ENCODE measurements around the gene CYP51A1. TPM values are rescaled to one million over a fixed set of nuclear protein-coding genes. Genes with fewer than 3 reads are reported as not detected.
"Not testable (repeated sequence)": the region's sequence is repeated elsewhere in the genome, so short reads cannot be mapped to it uniquely, and the experiment has no call there.

CYP51A1 gene
- total RNA-seq (100 to 1,000 TPM in 1 of 7 donors, 10 to 100 TPM in 6; 36.5 to 219 (median 56.4) TPM), polyA plus RNA-seq (10 to 100 TPM; 23.7 to 99.6 TPM)
- long read RNA-seq, donor 1, transcript CYP51A1-201 (10 exons, 3,210 nt) = major isoform, 80 of 102 reads
- long read RNA-seq, donor 1, transcript CYP51A1-203 (10 exons, 1,729 nt) = minor isoform, 6 of 102 reads
- long read RNA-seq, donor 1, partial matches to known transcripts = 13 of 102 reads
- long read RNA-seq, donor 1, other reads (novel, unspliced or antisense) = 2 of 102 reads
- long read RNA-seq, donor 2, transcript CYP51A1-201 (10 exons, 3,210 nt) = major isoform, 31 of 172 reads
- long read RNA-seq, donor 2, partial matches to known transcripts = 139 of 172 reads
- long read RNA-seq, donor 2, other reads (novel, unspliced or antisense) = 0 of 172 reads
- long read RNA-seq, donor 3, transcript CYP51A1-201 (10 exons, 3,210 nt) = major isoform, 165 of 172 reads
- long read RNA-seq, donor 3, partial matches to known transcripts = 2 of 172 reads
- long read RNA-seq, donor 3, other reads (novel, unspliced or antisense) = 2 of 172 reads

DNA sequence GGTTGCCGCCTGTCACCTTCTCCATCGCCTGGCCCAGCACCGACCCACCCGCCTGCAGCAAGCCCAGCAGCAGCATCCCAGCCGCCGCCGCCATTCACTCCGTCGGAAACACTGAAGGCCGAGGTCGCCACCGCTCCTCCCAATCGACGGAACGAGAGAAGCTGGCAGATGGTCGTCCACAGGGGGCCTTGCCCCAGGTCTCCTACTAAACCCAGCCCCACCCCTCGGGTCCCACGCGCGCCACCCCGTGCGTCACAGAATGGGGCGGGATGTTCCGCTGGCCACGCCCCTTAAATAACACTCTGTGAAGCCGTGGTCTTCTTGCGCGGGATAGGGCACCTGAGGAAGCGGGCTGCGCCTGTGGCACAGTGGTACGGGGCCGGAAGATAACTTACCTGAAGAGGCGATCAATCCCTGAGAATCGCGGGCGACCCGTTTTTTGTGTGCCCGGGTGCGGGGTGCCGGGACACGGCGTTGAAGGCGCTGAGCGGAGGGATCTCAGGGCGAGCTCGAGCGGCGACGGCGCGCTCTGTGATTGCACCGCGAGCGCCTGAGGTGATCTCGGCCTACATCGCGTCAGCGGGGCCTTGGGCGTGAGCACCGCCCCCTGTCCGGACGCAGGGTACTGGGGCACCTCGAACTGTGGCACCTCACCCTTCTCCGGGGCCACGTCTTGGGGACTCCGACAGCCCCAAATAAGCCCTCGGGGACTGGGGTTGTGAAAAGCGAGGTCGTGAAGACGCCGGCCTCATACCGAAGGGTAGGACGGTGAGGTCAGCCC, at the start of gene CYP51A1:
Gene CYP51A1 (minus strand): TSS at position 207 of the 781 bp plus-strand sequence. CDS start 113 bp downstream, at position 94.
- H3K9me3 ChIP-seq = no peaks in the 10 kb centered on the region
- no peaks in the 10 kb centered on the region for H3K4me1 ChIP-seq (ENCODE audit: insufficient read depth)
- no peaks in the 10 kb centered on the region for H3K36me3 ChIP-seq
- DNase-seq = peak; percentile 95 to 98 (median 97)
- TF ChIP-seq, protein P1, sequence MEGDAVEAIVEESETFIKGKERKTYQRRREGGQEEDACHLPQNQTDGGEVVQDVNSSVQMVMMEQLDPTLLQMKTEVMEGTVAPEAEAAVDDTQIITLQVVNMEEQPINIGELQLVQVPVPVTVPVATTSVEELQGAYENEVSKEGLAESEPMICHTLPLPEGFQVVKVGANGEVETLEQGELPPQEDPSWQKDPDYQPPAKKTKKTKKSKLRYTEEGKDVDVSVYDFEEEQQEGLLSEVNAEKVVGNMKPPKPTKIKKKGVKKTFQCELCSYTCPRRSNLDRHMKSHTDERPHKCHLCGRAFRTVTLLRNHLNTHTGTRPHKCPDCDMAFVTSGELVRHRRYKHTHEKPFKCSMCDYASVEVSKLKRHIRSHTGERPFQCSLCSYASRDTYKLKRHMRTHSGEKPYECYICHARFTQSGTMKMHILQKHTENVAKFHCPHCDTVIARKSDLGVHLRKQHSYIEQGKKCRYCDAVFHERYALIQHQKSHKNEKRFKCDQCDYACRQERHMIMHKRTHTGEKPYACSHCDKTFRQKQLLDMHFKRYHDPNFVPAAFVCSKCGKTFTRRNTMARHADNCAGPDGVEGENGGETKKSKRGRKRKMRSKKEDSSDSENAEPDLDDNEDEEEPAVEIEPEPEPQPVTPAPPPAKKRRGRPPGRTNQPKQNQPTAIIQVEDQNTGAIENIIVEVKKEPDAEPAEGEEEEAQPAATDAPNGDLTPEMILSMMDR (IDR thresholded peaks at IDR 0.05) = peak in 2 of 3 donors; percentile 13 to 21
- TF ChIP-seq EP300 (IDR thresholded peaks at IDR 0.05) (peak; percentile 30), POLR2A (IDR thresholded peaks at IDR 0.05) (peak; percentile 90)
- H3K27me3 ChIP-seq = no peaks in the 10 kb centered on the region
- peak within 1 kb of the TSS; percentile 67 for H3K4me3 ChIP-seq
- WGBS, 3 donors = 0% methylated on average over 59 to 73 of the region's 73 CpGs
- peak within 1 kb of the TSS; percentile 93 to 99 for H3K27ac ChIP-seq
- intact Hi-C loops (cut with DNase I) = no loop called here

DNA sequence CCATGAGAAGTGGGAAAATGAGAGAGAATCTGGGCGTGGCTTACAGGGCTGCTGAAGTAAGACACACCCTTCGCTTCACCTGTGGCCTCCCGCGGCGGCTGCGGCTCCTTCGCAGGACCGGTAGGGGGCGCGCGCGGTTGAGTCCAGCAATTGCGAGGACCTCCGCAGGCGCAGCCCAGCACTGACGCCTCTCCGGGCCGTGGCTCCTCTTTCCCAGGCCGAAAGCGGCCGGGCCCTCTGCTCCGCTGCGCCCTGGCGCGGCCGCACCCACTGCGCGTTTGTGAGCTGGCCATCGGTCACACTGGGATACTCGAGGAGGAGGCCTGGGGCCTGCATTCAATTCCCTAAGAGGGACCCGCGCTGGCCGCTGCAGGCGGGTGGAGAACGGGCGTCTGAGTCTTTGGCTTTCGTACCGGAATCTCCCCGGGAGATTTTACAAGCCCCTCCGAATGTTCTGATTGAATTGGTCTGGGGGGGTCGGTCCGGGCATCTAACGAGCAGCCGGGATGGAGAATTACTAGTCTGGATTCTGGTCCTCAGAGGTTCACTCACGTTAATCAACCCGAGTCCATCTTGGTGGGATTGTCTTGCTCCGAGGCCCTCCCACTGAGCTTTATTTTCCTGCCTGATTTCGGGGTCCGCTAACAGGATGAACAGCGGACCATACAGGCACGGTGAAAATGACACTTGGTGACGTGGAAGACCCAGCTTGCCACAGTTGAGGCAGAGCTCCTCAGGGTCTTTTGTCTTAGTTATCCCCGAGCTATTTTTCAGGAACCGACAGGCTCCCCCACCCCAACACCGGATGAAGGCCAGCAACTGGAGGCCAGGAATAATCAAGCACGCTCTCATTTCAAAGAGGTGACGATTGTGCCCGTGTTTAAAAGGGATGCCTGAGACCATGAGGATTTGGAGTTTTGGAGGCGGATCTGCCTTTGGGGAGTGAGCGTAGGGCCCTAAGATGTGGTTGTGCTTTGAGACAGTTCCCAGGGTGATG, 44.9 kb upstream of the CYP51A1 start, which contains the start of gene LRRD1:
Gene LRRD1 (minus strand): TSS at position 215 of the 997 bp plus-strand sequence. CDS start 13,940 bp downstream, outside the sequence.
- intact Hi-C loops (cut with DNase I) = loop anchor here in 1 of 4 donors (5.0 kb wide), 1 partner anchor 268 kb away; the partner anchor contains the start of gene GATAD1
- H3K27me3 ChIP-seq = no peaks in the 10 kb centered on the region
- no peak for TF ChIP-seq POLR2A (IDR thresholded peaks at IDR 0.05)
- TF ChIP-seq, protein P1 (IDR thresholded peaks at IDR 0.05) = peak; percentile 88 to 93 (median 92)
- peak within 1 kb of the TSS; percentile 49 to 80 for H3K27ac ChIP-seq
- no peaks in the 10 kb centered on the region for H3K36me3 ChIP-seq
- H3K4me3 ChIP-seq = peak within 1 kb of the TSS; percentile 51
- 6 to 10% (median 8%) methylated on average over 50 to 60 of the region's 60 CpGs for WGBS, 3 donors
- no peaks in the 10 kb centered on the region for H3K4me1 ChIP-seq (ENCODE audit: insufficient read depth)
- peak; percentile 79 to 93 (median 85) for DNase-seq
- no peaks in the 10 kb centered on the region for H3K9me3 ChIP-seq

DNA sequence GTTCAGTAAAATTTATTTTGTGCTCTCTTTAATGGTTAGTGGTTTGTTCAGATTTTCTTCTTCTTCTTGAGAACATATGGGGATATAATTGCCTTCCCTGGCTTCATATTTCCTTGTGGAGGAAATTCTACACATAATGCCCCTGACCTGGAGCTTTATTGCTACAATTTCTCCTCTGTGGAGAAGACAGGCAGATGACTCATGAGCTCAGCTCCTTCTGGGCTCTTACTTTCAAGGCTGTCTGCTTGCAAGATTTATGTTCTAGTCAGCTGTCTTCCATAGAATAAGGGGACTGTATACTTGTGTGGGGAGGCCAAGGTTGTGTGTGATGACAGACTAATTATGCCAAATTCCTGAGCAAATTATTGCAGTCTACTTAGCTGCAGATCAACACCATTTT, 43.1 kb upstream of the CYP51A1 start:
- Histone ChIP-seq H3K9me3 (no peaks in the 10 kb centered on the region), H3K27me3 (no peaks in the 10 kb centered on the region), H3K36me3 (no peaks in the 10 kb centered on the region), H3K4me1 (ENCODE audit: insufficient read depth) (no peaks in the 10 kb centered on the region), H3K4me3 (no peak overlapping the region), H3K27ac (no peak overlapping the region)
- TF ChIP-seq EP300 (IDR thresholded peaks at IDR 0.05) (no peak), POLR2A (IDR thresholded peaks at IDR 0.05) (no peak)
- TF ChIP-seq, protein P1 (IDR thresholded peaks at IDR 0.05) = no peak
- no peak for DNase-seq
- intact Hi-C loops (cut with DNase I) = loop anchor here in 1 of 4 donors (5.0 kb wide), 1 partner anchor 270 kb away; the partner anchor contains the start of gene GATAD1

DNA sequence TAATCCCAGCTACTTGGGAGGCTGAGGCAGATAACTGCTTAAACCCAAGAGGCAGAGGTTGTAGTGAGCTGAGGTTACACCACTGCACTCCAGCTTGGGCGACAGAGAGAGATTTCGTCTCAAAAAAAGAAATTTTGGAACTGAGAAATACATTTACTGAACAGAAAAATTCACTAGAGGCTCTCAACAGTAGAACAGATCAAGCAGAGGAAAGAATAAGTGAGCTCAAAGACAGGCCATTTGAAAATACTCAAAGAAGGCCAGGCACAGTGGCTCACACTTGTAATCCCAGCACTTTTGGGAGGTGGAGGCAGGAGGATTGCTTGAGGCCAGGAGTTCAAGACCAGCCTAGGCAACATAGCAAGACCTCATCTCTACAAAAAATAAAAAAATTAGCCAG, 35.3 kb upstream of the CYP51A1 start:
- 85 to 90% (median 85%) methylated on average over 2 of the region's 2 CpGs for WGBS, 3 donors
- H3K9me3 ChIP-seq; H3K4me3 ChIP-seq; intact Hi-C loops (cut with DNase I); H3K27me3 ChIP-seq; DNase-seq; H3K27ac ChIP-seq; H3K36me3 ChIP-seq; H3K4me1 ChIP-seq (ENCODE audit: insufficient read depth): not testable (repeated sequence)
